DMS153 (cell line): Measurements from ENCODE around the gene SNAPC1.

Experiments used
- DNase-seq: peaks from one replicate; lab custom pipeline; 2025; lab: John Stamatoyannopoulos, UW

The SNAPC1 gene

DNA sequence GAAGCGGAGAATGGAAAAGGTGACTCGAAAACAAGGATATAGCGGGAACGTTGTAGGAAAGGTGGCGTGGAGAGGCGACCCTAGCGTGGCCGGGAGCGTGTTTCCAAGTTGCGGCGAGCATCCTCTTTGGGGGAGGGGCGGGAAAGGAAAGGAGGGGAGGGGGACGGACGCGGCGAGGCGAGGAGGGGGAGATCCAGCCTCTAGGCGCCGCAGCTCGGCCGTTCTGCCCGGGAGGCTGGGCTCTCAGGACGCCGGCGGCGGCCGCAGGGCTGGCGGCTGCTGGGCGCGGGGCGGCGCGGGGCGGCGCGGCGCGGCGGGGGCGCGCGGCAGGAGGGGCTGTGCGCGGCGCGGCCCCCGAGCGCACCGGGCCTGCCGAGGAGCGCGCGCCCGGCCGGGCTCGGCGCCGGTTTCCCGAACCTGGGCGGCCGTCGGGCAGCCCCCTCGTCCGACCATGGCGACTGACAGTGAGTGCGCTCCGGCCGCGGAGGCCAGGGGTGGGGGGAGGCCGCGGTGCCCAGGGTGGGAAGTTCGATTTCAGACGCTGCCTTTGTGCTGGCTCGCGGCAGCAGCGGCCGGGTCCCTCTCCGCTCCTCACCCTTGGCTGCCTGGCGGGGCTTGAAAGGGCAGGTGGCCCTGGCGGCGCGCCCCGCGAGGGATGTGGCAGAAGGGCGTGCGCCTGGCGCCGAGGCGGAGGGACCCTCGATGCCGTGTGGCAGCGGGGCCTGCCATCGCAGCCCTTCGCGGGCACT is 50.3 kb downstream of the SNAPC1 start, which contains the start of gene SYT16:
TSS of gene SYT16 (plus strand) at position 357 of the 749 bp plus-strand sequence.
- no peak for DNase-seq

DNA sequence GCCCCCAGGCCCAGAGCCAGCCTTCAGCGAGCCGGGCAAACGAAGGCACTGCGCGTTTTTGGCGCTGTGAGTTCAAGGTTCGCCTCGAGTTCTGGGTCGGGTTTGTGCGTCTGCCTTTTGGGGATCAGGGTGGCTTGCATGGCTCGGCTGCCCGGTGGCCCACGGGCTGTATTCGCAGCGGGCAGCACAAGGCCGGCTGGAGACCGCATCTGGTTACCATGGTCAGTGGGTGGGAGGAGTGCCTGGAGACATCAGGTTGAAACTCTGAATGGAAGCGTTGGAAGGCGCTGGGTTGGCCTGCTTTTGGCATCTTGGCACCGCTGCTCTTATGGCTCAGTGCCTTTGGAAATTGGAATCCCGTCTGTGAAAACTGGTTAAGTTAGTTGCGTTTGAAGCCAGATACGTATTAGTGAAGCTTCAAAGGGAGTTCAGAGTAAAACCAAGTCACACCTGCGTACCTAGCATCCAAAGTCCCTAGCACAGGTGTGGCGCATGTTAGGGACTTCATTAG is 50.9 kb downstream of the SNAPC1 start:
- no peak for DNase-seq

DNA sequence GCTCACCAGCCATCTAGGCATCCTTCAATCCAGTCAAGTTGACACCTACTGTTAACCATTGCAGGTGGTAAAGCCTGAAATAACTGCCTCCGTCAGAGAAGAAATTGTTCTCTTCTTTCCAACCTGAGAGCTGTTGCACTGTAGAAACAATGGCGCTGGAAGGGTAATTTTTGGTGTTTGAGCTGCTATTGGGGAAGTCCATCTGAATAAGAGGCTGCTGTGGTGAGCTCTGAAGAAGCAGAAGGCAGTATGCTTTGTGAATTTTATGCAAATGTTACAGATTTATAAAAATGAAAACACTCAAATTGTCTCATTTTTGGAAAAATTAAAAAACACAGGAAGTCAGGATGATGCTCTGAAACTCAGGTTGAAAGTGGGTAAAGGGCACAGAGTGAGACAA is 60.2 kb downstream of the SNAPC1 start:
- DNase-seq = no peak

DNA sequence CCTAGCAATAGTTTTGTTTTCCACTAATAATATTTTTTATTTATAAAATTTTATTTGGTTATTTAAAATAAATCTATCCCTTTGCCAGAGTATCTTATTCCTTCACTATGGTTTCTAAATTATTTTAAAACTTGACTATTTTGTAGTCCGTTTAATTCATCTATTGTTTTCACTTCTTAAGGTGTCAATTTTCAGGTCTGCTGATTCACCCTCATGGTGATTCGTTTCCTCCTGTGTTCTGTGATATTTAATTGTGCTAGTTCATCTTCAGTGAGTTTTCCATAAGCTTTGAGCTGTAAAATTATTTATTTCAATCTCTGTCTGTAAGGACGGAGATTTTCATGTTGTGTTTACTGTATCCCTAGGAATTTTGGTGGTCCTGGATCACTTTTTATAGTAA is 70.6 kb downstream of the SNAPC1 start:
- no peak for DNase-seq

DNA sequence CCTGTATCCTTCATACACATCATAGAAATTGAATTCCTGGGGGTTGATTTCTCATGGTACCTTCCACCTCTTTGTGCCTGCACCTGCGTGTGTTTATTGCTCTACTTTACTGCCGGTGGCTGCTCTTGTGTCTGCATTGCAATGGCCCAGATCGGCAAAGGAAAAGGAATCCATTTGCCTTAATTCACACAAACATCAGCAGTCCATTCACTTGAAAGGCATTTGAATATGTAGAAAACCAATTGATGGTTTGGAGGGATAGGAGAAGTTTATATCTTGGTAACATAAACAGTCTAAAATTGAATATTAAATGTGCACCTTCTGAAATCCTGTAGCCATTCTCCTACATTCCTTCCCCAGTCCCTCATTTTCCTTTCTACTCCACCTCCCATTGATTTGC is 74.0 kb downstream of the SNAPC1 start:
- no peak for DNase-seq

DNA sequence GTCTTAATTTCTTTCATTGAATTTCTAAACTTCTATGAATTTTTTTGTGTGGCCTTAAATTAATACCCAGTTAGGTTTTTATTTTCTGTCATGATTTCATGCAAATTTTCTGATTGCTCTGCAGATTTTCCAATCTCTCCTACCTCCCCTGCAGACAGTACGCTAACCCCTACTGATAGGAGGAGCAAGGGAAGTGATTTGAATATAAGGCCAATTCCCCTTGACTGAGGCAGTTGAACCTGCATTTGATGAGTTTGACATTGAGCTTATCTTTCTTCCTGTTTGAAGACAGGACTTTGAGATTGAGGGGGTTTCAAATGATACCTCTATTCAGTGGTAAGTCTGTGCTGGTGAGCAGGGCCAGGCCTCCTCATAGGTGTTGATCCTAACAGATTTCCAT is 74.6 kb downstream of the SNAPC1 start:
- no peak for DNase-seq

DNA sequence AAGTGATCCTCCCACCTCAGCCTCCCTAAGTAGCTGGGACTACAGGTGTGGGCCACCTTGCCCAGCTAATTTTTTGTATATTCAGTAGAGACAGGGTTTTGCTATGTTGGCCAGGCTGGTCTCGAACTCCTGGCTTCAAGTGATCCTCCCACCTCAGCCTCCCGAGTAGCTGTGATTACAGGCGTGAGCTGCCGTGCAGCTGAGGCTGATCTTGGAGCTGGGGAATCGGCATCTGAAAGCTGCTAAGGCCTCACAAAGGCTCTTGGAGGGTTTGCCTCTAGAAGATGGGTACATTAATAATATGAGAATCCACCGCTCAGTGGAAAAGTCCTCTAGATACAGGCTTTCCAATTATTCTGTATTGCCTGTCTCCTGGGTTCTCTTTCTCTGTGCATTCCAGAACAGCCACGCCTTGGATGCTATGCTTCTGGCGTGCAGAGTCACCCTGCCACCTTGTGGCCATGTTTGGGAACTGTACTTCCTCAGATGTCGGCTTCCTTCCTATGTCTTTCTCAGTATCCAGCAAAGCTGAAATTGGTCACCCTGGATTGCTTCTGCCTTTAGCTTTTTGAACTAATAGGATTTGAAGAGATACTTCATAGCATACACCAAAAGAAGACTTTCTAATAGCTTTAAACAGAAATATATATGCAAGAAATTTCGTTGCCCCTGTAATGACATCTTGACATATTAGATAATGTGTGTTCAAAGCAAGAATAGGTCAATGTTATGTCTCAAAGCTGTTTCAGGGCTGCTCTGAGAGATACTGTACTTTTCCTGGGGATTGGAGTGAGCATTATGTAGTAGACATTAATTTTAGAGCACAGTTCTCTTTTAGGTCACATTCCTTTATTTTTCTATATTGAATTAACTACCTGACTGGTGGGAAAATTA is 75.4 kb downstream of the SNAPC1 start:
- peak; percentile 25 for DNase-seq

DNA sequence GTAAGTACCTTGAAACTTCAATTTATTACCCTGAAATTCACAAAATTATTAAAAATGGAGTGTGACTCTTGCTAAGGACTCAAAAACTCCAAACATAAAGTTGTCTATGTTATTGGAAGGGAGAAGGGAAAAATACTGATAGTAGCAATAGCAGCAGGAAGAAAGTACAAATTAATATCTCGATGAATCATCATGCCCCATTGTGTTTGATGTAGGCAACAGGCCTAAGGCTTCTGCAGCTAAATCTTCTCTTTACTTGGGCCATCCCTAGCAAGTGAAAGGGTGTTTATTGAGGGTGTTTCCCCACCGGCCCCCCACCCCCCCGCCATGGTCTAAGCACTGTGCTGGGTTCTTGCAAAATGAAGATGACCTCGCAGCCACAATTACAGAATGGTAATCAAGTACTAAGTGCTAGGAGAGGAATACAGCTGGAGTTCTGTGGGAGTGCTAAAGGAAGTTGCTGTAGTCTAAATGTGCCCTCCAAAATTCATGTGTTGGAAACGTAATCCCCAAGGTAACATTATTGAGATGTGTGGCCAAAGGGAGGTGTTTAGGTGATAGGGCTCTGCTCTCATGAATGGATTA is 76.5 kb downstream of the SNAPC1 start:
- DNase-seq = no peak

DNA sequence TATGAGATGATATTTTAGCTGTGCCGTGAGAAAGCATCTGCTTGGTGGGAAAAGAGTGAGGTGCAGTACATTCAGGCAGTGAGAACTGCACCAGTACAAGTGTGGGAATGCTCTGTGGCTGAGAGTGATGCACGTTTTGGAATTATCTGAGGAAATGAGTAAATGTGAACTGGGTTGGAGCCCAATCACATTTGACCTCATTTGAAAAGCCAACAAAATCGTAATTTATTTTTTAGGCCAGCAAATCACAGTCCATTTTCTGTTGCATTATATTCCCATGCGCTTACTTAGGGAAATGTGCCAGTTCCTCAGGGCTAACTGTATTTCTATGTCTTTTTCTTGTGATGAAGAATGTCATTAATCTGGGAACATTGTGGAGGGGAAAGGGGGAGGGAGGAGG is 77.3 kb downstream of the SNAPC1 start:
- DNase-seq = no peak

DNA sequence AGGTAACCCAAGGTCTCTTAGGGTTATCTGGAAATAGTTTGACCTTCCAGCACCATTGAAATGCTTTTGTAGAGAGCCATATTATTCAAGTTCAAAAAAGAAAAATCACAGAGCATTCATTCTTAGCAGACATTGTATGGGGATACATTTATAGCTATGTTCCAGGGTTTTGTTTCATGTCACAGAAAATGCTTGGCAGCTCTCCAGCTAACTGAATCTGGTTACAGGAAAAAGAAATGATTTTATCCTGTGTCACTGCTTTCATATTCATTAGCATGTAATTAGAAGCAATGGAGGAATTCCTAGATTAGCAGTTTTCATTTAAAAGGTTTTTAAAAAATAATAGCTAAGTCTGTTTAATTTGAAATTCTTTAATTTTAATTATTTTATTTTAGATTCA is 78.9 kb downstream of the SNAPC1 start:
- DNase-seq = no peak
